Measurements from ENCODE around the gene GRID1. TPM values are rescaled to one million over a fixed set of nuclear protein-coding genes. Genes with fewer than 3 reads are reported as not detected.
"Not testable (repeated sequence)": the region's sequence is repeated elsewhere in the genome, so short reads cannot be mapped to it uniquely, and the experiment has no call there.

Gene GRID1
- total RNA-seq, 1 donor from 2014 or later = not detected

DNA sequence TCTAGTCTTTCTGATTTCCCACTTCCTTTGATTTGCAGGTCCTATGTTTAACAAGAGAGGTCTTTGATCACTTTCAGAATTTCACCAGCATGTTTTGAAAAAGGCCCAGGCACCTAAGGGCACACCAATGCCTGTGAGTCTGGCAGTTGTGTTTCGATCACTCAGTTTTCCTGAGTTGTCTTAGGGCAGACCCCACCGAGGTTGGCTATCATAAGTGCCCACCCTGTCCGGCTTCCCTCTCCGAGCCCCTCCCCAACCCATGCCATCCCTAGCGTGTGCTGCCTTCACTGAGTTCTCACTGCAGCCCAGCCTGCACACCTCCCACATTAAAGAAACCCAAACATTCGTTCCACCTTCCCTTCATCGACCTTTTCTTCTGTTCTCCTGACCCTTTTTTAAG, 257.9 kb downstream of the GRID1 start:
- H3K36me3 Mint-ChIP-seq (ENCODE audit: low read depth) = no peaks in the 10 kb centered on the region
- intact Hi-C loops (cut with micrococcal nuclease) = no loop called here
- no peaks in the 10 kb centered on the region for H3K4me1 Mint-ChIP-seq
- peaks cover 8% of the 10 kb centered on the region for H3K27me3 Mint-ChIP-seq
- no peak overlapping the region for H3K27ac Mint-ChIP-seq
- ATAC-seq (ENCODE audit: low read depth) (no peak), DNase-seq (no peak)
- no peaks in the 10 kb centered on the region for H3K9me3 Mint-ChIP-seq
- POLR2A ChIA-PET = no interaction called here
- TF ChIP-seq, protein P1, sequence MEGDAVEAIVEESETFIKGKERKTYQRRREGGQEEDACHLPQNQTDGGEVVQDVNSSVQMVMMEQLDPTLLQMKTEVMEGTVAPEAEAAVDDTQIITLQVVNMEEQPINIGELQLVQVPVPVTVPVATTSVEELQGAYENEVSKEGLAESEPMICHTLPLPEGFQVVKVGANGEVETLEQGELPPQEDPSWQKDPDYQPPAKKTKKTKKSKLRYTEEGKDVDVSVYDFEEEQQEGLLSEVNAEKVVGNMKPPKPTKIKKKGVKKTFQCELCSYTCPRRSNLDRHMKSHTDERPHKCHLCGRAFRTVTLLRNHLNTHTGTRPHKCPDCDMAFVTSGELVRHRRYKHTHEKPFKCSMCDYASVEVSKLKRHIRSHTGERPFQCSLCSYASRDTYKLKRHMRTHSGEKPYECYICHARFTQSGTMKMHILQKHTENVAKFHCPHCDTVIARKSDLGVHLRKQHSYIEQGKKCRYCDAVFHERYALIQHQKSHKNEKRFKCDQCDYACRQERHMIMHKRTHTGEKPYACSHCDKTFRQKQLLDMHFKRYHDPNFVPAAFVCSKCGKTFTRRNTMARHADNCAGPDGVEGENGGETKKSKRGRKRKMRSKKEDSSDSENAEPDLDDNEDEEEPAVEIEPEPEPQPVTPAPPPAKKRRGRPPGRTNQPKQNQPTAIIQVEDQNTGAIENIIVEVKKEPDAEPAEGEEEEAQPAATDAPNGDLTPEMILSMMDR (IDR thresholded peaks at IDR 0.05) = no peak
- H3K4me3 Mint-ChIP-seq = no peak overlapping the region
- CTCF ChIA-PET = no interaction called here

DNA sequence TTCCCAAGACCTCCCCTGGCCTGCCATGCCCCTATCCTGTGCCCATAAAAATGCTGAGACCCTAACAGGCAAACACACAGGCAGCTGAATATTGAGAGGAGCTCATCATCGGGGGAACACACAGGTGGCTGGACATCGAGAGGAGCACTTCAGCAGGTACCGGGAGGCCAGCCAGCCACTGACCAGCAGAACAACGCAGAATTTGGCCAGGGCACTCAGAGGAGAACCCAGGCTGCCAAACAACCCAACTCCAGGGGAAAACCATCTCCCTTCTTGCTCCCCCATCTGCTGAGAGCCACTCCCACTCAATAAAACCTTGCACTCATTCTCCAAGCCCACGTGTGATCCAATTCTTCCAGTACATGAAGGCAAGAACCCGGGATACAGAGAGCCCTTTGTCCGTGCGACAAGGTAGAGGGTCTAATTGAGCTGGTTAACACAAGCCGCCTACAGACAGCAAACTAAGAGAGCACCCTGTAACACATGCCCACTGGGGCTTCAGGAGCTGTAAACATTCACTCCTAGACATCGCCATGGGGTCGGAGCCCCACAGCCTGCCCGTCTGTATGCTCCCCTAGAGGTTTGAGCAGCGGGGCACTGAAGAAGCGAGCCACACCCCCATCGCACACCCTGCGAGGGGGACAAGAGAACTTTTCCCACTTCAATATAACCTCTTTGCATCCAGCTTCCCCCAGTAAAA, 258.8 kb downstream of the GRID1 start:
- CTCF ChIA-PET; intact Hi-C loops (cut with micrococcal nuclease); ATAC-seq (ENCODE audit: low read depth); POLR2A ChIA-PET; H3K36me3 Mint-ChIP-seq (ENCODE audit: low read depth); DNase-seq; H3K27ac Mint-ChIP-seq; H3K4me1 Mint-ChIP-seq; H3K4me3 Mint-ChIP-seq; H3K27me3 Mint-ChIP-seq; H3K9me3 Mint-ChIP-seq: not testable (repeated sequence)

DNA sequence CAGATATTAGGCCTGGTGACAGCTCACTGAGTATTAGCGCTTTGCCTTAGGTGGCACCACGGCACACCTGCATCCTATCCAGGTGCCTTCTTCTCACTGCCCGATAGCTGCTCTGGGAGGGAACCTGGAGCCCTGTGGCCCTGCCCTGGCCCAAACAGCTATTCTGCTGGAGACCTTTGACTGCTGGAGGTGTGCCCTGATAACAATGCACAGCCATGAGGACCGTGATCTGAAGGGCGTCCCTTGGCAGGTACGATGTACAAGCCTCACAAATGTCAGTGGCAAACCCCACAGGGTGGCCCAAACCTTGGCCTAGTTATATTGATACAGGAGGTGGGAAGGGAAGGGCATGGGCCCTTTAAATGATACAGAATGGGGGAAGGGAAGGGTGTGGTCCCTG, 259.5 kb downstream of the GRID1 start:
- POLR2A ChIA-PET = no interaction called here
- intact Hi-C loops (cut with micrococcal nuclease) = no loop called here

DNA sequence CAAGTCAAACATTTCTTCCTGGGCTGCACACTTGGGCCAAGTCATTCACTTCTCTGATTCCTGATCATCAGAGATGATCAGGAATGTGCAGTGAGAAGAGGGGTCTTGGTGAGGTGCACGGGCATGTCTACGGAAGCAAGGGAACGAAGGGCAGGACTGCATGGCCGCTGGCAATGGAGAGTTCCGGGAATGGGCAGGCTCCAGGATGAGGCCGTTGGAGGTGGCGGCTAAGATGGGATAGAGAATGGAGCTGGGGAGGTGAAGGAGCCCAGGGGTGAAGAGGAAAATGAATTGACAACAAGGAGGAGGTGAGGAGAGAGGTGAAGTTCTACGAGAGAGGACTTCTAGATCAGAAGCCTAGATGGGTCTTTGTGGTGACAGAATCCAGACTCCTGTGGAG, 260.0 kb downstream of the GRID1 start:
- POLR2A ChIA-PET = no interaction called here
- DNase-seq = no peak
- TF ChIP-seq, protein P1 (IDR thresholded peaks at IDR 0.05) = no peak
- no peak for ATAC-seq (ENCODE audit: low read depth)
- no peak overlapping the region for H3K27ac Mint-ChIP-seq
- peaks cover 4% of the 10 kb centered on the region for H3K27me3 Mint-ChIP-seq
- no peak overlapping the region for H3K4me3 Mint-ChIP-seq
- intact Hi-C loops (cut with micrococcal nuclease) = no loop called here
- CTCF ChIA-PET = no interaction called here
- H3K9me3 Mint-ChIP-seq = no peaks in the 10 kb centered on the region
- no peaks in the 10 kb centered on the region for H3K36me3 Mint-ChIP-seq (ENCODE audit: low read depth)
- H3K4me1 Mint-ChIP-seq = no peaks in the 10 kb centered on the region

More for the DNA sequence above, 259.5 kb downstream of the GRID1 start:
- Mint-ChIP-seq H3K4me1 (no peaks in the 10 kb centered on the region), H3K9me3 (no peaks in the 10 kb centered on the region), H3K27me3 (peaks cover 4% of the 10 kb centered on the region), H3K36me3 (ENCODE audit: low read depth) (no peaks in the 10 kb centered on the region), H3K27ac (no peak overlapping the region), H3K4me3 (no peak overlapping the region)
- ATAC-seq (ENCODE audit: low read depth) (no peak), DNase-seq (no peak)
- TF ChIP-seq, protein P1 (IDR thresholded peaks at IDR 0.05) = no peak
- CTCF ChIA-PET = no interaction called here

DNA sequence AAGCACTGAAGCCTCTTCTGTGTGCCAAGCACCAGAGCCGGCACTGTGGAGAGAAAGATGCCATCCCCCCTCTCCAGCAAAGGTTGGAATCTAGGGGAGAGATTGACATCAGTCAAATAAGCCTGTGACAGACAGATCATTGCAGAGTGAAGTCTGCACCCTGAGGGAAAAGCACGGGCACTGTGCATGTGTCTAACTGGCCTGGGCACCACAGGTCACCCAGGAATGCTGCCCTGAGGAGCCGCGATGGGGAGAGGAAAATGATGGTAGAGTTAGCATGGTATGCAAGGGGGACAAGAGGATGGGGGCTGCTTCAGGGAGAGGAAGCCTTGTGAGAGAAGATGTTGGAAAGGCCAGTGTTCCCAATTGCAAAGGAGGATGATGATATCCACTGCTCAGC, 261.0 kb downstream of the GRID1 start:
- H3K4me3 Mint-ChIP-seq = no peak overlapping the region
- intact Hi-C loops (cut with micrococcal nuclease) = no loop called here
- H3K9me3 Mint-ChIP-seq = no peaks in the 10 kb centered on the region
- peaks cover 4% of the 10 kb centered on the region for H3K27me3 Mint-ChIP-seq
- H3K4me1 Mint-ChIP-seq = no peaks in the 10 kb centered on the region
- TF ChIP-seq, protein P1 (IDR thresholded peaks at IDR 0.05) = no peak
- ATAC-seq (ENCODE audit: low read depth) = no peak
- no peak overlapping the region for H3K27ac Mint-ChIP-seq
- DNase-seq = no peak
- CTCF ChIA-PET = no interaction called here
- no peaks in the 10 kb centered on the region for H3K36me3 Mint-ChIP-seq (ENCODE audit: low read depth)
- POLR2A ChIA-PET = no interaction called here

DNA sequence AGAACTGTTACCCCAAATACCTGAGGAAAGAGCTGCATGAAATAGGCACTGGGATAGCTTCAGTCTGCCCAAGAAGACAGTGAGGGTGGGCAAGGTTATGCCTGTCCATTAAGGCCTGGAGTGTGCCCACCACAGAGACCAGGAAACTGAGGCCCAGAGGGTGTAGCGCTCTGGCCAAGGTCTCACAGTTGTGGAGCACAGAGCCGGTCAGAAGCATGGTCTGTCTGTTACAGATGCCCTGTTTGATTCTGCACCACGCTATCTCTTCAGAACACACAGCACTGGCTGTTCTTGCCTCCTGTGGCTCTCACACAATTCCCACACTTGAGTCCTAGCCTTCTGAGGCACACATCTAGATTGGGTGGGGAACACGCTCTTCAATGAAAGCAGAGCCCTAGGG, 261.4 kb downstream of the GRID1 start:
- H3K4me3 Mint-ChIP-seq = no peak overlapping the region
- CTCF ChIA-PET = no interaction called here
- DNase-seq (no peak), ATAC-seq (ENCODE audit: low read depth) (no peak)
- intact Hi-C loops (cut with micrococcal nuclease) = no loop called here
- TF ChIP-seq, protein P1 (IDR thresholded peaks at IDR 0.05) = no peak
- H3K4me1 Mint-ChIP-seq = no peaks in the 10 kb centered on the region
- H3K9me3 Mint-ChIP-seq = no peaks in the 10 kb centered on the region
- H3K27me3 Mint-ChIP-seq = peaks cover 4% of the 10 kb centered on the region
- POLR2A ChIA-PET = no interaction called here
- no peaks in the 10 kb centered on the region for H3K36me3 Mint-ChIP-seq (ENCODE audit: low read depth)
- no peak overlapping the region for H3K27ac Mint-ChIP-seq

Data from activated B cell treated with CpG ODN at 0.5 μM for 24 hours (primary cell).